Measurements from ENCODE around the gene MEF2C.

DNA sequence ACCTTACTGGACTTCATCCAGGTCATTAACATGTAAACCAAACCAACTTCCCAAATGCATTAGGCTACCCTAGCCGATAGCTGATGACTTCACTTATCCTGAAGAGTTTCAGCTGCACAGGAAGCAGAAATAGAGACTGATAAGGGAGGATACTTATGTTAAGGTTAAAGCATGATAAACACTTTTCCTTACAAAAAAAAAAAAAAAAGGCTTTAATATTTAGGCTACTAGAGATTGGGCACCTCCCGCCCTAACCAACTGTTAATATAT lies 1.6 kb upstream of the MEF2C start:
- TF ChIP-seq POLR2A (IDR thresholded peaks at IDR 0.05): no peak
- TF ChIP-seq, protein P1, sequence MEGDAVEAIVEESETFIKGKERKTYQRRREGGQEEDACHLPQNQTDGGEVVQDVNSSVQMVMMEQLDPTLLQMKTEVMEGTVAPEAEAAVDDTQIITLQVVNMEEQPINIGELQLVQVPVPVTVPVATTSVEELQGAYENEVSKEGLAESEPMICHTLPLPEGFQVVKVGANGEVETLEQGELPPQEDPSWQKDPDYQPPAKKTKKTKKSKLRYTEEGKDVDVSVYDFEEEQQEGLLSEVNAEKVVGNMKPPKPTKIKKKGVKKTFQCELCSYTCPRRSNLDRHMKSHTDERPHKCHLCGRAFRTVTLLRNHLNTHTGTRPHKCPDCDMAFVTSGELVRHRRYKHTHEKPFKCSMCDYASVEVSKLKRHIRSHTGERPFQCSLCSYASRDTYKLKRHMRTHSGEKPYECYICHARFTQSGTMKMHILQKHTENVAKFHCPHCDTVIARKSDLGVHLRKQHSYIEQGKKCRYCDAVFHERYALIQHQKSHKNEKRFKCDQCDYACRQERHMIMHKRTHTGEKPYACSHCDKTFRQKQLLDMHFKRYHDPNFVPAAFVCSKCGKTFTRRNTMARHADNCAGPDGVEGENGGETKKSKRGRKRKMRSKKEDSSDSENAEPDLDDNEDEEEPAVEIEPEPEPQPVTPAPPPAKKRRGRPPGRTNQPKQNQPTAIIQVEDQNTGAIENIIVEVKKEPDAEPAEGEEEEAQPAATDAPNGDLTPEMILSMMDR (IDR thresholded peaks at IDR 0.05): no peak
